Measurements from ENCODE around the gene C19orf47. TPM values are rescaled to one million over a fixed set of nuclear protein-coding genes. Genes with fewer than 3 reads are reported as not detected.

Gene C19orf47
- polyA plus RNA-seq, 1 donor from 2014 or later: 22.8 TPM

- no peaks in the 10 kb centered on the region for H3F3A ChIP-seq (ENCODE audit: insufficient read depth, low read length, poor library complexity, severe bottlenecking)
- H3K27me3 ChIP-seq (ENCODE audit: insufficient read depth, low read depth, low read length): no peaks in the 10 kb centered on the region
- no peaks in the 10 kb centered on the region for H3K79me2 ChIP-seq (replicated peaks; ENCODE audit: insufficient read depth, low read length)
- H3K4me2 ChIP-seq (ENCODE audit: low read length): no peak overlapping the region
- no peaks in the 10 kb centered on the region for H4K20me1 ChIP-seq (ENCODE audit: insufficient read depth)
- no peak overlapping the region for H2AFZ ChIP-seq (ENCODE audit: low read depth, low read length)
- no peak overlapping the region for H3K27ac ChIP-seq (ENCODE audit: low read length)
- H3K9me3 ChIP-seq (ENCODE audit: low read length): no peaks in the 10 kb centered on the region
- no peak overlapping the region for H3K9ac ChIP-seq (ENCODE audit: low read length)
- H3K36me3 ChIP-seq (ENCODE audit: insufficient read depth, low read length): no peaks in the 10 kb centered on the region
- TF ChIP-seq, protein P1, sequence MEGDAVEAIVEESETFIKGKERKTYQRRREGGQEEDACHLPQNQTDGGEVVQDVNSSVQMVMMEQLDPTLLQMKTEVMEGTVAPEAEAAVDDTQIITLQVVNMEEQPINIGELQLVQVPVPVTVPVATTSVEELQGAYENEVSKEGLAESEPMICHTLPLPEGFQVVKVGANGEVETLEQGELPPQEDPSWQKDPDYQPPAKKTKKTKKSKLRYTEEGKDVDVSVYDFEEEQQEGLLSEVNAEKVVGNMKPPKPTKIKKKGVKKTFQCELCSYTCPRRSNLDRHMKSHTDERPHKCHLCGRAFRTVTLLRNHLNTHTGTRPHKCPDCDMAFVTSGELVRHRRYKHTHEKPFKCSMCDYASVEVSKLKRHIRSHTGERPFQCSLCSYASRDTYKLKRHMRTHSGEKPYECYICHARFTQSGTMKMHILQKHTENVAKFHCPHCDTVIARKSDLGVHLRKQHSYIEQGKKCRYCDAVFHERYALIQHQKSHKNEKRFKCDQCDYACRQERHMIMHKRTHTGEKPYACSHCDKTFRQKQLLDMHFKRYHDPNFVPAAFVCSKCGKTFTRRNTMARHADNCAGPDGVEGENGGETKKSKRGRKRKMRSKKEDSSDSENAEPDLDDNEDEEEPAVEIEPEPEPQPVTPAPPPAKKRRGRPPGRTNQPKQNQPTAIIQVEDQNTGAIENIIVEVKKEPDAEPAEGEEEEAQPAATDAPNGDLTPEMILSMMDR (IDR thresholded peaks at IDR 0.05; ENCODE audit: poor library complexity, severe bottlenecking): no peak
- TF ChIP-seq RAD21 (conservative IDR thresholded peaks at IDR 0.05) (no peak), EZH2 (IDR thresholded peaks at IDR 0.05; ENCODE audit: borderline replicate concordance, insufficient read depth, low read length, poor library complexity, severe bottlenecking) (no peak), TAF1 (IDR thresholded peaks at IDR 0.05; ENCODE audit: low read depth) (no peak), EP300 (conservative IDR thresholded peaks at IDR 0.05; ENCODE audit: poor library complexity, severe bottlenecking) (no peak)
- TF ChIP-seq, protein P2, sequence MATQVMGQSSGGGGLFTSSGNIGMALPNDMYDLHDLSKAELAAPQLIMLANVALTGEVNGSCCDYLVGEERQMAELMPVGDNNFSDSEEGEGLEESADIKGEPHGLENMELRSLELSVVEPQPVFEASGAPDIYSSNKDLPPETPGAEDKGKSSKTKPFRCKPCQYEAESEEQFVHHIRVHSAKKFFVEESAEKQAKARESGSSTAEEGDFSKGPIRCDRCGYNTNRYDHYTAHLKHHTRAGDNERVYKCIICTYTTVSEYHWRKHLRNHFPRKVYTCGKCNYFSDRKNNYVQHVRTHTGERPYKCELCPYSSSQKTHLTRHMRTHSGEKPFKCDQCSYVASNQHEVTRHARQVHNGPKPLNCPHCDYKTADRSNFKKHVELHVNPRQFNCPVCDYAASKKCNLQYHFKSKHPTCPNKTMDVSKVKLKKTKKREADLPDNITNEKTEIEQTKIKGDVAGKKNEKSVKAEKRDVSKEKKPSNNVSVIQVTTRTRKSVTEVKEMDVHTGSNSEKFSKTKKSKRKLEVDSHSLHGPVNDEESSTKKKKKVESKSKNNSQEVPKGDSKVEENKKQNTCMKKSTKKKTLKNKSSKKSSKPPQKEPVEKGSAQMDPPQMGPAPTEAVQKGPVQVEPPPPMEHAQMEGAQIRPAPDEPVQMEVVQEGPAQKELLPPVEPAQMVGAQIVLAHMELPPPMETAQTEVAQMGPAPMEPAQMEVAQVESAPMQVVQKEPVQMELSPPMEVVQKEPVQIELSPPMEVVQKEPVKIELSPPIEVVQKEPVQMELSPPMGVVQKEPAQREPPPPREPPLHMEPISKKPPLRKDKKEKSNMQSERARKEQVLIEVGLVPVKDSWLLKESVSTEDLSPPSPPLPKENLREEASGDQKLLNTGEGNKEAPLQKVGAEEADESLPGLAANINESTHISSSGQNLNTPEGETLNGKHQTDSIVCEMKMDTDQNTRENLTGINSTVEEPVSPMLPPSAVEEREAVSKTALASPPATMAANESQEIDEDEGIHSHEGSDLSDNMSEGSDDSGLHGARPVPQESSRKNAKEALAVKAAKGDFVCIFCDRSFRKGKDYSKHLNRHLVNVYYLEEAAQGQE (IDR thresholded peaks at IDR 0.05; ENCODE audit: borderline replicate concordance): no peak
- H3K4me3 ChIP-seq (ENCODE audit: low read length): no peak overlapping the region
- no peaks in the 10 kb centered on the region for H3K9me2 ChIP-seq (ENCODE audit: insufficient read depth, low read length)
Observed at GRCh38 chr19:40313229-40313983, 34.8 kb downstream of the C19orf47 start.

DNA sequence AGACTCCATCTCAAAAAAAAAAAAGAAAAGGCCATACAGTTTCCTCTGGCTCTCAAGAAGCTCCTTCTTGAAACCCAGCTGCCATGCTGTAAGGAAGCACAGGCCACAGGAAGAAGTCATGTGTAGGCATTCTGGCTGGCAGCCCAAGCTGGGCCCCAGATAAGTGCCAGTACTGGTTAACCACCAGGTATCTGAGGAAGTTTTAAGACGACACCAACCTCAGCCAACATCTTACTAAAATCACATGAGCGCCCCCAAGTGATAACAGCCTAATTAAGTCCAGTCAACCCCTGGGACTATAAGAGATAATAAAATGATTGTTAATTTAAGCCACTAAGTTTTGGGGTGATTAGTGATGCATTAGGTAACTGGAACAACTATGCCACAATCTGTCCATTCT, 35.7 kb downstream of the C19orf47 start:
- H3F3A ChIP-seq (ENCODE audit: insufficient read depth, low read length, poor library complexity, severe bottlenecking): no peaks in the 10 kb centered on the region
- H4K20me1 ChIP-seq (ENCODE audit: insufficient read depth): no peaks in the 10 kb centered on the region
- H3K27ac ChIP-seq (ENCODE audit: low read length): no peak overlapping the region
- no peak overlapping the region for H3K4me2 ChIP-seq (ENCODE audit: low read length)
- H3K9me2 ChIP-seq (ENCODE audit: insufficient read depth, low read length): no peaks in the 10 kb centered on the region
- no peak overlapping the region for H3K4me3 ChIP-seq (ENCODE audit: low read length)
- no peak overlapping the region for H2AFZ ChIP-seq (ENCODE audit: low read depth, low read length)
- H3K9ac ChIP-seq (ENCODE audit: low read length): no peak overlapping the region
- no peaks in the 10 kb centered on the region for H3K9me3 ChIP-seq (ENCODE audit: low read length)
- no peaks in the 10 kb centered on the region for H3K36me3 ChIP-seq (ENCODE audit: insufficient read depth, low read length)
- no peaks in the 10 kb centered on the region for H3K27me3 ChIP-seq (ENCODE audit: insufficient read depth, low read depth, low read length)
- no peak for TF ChIP-seq TAF1 (IDR thresholded peaks at IDR 0.05; ENCODE audit: low read depth)
- TF ChIP-seq, protein P1 (IDR thresholded peaks at IDR 0.05; ENCODE audit: poor library complexity, severe bottlenecking): no peak
- TF ChIP-seq SMC3 (conservative IDR thresholded peaks at IDR 0.05; ENCODE audit: poor library complexity): no peak
- no peak for TF ChIP-seq EP300 (conservative IDR thresholded peaks at IDR 0.05; ENCODE audit: poor library complexity, severe bottlenecking)
- no peak for TF ChIP-seq POLR2AphosphoS5 (IDR thresholded peaks at IDR 0.05)
- TF ChIP-seq RAD21 (conservative IDR thresholded peaks at IDR 0.05): no peak
- TF ChIP-seq MXI1 (conservative IDR thresholded peaks at IDR 0.05; ENCODE audit: poor library complexity, severe bottlenecking): no peak
- no peaks in the 10 kb centered on the region for H3K79me2 ChIP-seq (replicated peaks; ENCODE audit: insufficient read depth, low read length)

Data from neural cell (in vitro differentiated cells).